Thoracic aorta (tissue), 2 donors: ENCODE measurements around the gene FIGNL1. TPM values are rescaled to one million over a fixed set of nuclear protein-coding genes. Genes with fewer than 3 reads are reported as not detected.

ENCODE experiments used
- ATAC-seq: fragments of 150-250 bp; one replicate; pipeline ENCODE4 v1.8.0; 2017; ENCODE audit warnings: low read depth; ENCODE audit not compliant: insufficient number of reproducible peaks, low FRiP score
- DNase-seq: peaks from one replicate; pipeline ENCODE4 v3.0.0-alpha.2; 2020; ENCODE audit warnings: low spot score
- H3K27ac ChIP-seq, 2 donors: fragments of 200-600 bp; sonication (generic); 1 replicate in 1 of 2; 2 replicates in 1 of 2; pipeline ENCODE4 v1.5.1; 2016; ENCODE audit warnings: mild to moderate bottlenecking in 2 of 2, moderate library complexity in 2 of 2
- H3K27me3 ChIP-seq: fragments of 200-600 bp; sonication (generic); replicated peaks from 2 replicates; pipeline ENCODE4 v1.6.0; 2016; ENCODE audit warnings: mild to moderate bottlenecking; ENCODE audit not compliant: insufficient read depth
- H3K36me3 ChIP-seq: fragments of 200-600 bp; sonication (generic); one replicate; pipeline ENCODE4 v1.5.1; 2016
- H3K4me1 ChIP-seq, 2 donors: fragments of 200-600 bp; sonication (generic); 1 replicate in 1 of 2; 2 replicates in 1 of 2; pipeline versions ENCODE4 v1.5.1 to v1.6.0; 2016; ENCODE audit warnings: low read depth in 2 of 2, mild to moderate bottlenecking in 1 of 2; ENCODE audit not compliant: control insufficient read depth in 1 of 2
- H3K4me3 ChIP-seq: fragments of 200-600 bp; sonication (generic); 2 replicates; pipeline ENCODE4 v1.5.1; 2016; ENCODE audit warnings: mild to moderate bottlenecking
- H3K9me3 ChIP-seq: fragments of 200-600 bp; sonication (generic); 2 replicates; pipeline ENCODE4 v1.5.1; 2016
- total RNA-seq, 2 donors: library from RNA; depleted of rRNA; stranded (reverse); fragments of >200 nt; gene quantifications; one replicate each; pipeline versions ENCODE4 v1.1.0 to v1.2.3, GENCODE V29; 2016
- TF ChIP-seq, protein P1 (sequence below): fragments of 200-600 bp; sonication (generic); IDR thresholded peaks from one replicate; pipeline ENCODE4 v1.5.1; 2019; ENCODE audit warnings: antibody characterized with exemption

FIGNL1 gene
- total RNA-seq, 2 donors from 2014 or later, result 2.7 to 4.7 TPM

DNA sequence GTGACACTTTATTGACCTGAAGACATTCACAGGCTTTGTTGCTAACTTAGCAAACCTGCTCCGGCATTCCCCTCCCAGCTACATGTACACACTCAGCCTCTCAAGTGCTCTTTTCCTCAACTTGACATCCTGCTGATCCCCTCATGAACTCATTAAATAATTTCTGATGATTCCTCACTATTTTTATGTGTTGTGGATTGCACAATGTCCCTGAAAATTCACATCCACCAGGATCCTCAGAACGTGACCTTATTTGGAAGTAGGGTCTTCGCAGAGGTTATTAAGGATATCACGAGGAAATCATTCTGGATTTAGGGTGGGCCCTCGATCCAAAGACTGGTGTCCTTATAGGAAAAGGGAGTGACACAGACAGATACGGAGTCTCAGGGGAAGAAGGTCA, 27.3 kb downstream of the FIGNL1 start:
- Histone ChIP-seq H3K27me3 (no peaks in the 10 kb centered on the region), H3K36me3 (no peaks in the 10 kb centered on the region), H3K9me3 (no peaks in the 10 kb centered on the region), H3K27ac (no peak overlapping the region), H3K4me3 (no peak overlapping the region), H3K4me1 (no peaks in the 10 kb centered on the region)
- ATAC-seq (no peak), DNase-seq (no peak)
- TF ChIP-seq, protein P1, sequence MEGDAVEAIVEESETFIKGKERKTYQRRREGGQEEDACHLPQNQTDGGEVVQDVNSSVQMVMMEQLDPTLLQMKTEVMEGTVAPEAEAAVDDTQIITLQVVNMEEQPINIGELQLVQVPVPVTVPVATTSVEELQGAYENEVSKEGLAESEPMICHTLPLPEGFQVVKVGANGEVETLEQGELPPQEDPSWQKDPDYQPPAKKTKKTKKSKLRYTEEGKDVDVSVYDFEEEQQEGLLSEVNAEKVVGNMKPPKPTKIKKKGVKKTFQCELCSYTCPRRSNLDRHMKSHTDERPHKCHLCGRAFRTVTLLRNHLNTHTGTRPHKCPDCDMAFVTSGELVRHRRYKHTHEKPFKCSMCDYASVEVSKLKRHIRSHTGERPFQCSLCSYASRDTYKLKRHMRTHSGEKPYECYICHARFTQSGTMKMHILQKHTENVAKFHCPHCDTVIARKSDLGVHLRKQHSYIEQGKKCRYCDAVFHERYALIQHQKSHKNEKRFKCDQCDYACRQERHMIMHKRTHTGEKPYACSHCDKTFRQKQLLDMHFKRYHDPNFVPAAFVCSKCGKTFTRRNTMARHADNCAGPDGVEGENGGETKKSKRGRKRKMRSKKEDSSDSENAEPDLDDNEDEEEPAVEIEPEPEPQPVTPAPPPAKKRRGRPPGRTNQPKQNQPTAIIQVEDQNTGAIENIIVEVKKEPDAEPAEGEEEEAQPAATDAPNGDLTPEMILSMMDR, result no peak

DNA sequence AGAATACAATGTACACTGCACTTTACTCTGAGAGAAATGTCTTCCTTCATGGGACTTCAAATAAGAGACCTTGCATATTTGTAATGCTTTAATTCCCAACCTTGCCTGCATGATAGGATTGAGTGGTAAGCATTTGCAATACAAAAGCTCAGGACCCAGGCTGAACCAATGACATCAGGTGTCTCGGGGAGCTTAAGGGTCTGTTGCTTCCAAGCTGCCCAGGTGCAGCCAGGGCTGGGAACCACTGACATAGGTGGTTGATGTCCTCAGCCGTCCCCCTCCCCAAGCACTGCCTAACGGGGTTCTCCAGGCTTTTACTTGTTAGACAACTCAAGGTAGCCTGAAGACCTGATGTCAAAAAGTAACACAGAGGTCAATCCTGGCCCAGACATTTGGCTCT, 29.1 kb downstream of the FIGNL1 start:
- TF ChIP-seq, protein P1, result no peak
- no peak for ATAC-seq

DNA sequence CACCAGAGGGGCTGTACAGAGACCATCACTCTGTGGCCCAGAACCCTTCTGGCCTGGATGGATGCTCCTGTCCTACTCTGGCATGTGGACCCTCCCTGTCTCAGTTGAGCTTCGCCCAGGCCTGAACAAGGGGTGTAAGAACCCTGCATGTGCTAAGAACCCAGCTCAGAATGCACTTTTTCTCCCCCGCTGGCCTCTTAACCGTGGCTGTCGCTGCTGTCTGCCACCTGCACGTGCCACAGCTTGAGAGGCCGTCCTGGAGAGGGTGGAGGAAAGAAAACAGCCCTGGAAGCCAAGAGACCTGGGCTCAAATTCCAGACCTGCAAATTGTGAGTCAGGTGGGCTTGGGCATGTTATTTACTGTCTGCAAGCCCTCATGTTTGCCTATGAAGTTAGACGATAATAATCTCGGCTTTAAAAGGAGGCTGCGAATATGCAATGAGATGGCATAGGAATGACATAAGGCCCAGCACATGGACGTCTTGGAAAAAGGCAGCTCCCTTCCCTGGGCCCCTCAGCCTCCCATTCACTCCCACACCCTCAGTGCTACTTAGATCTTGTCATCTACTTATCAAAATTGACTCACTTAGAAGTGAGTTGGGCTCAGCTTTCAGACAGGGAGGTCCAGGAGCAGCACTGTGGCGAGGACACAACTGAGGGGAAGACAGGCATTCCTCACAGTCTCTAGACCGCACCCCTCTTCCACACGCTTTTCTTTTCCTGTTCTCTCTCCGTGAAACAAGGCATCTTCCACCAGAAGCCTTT, 31.4 kb downstream of the FIGNL1 start:
- H3K27ac ChIP-seq, result no peak overlapping the region
- H3K9me3 ChIP-seq, result no peaks in the 10 kb centered on the region
- DNase-seq (no peak), ATAC-seq (no peak)
- H3K36me3 ChIP-seq, result no peaks in the 10 kb centered on the region
- no peaks in the 10 kb centered on the region for H3K4me1 ChIP-seq
- H3K27me3 ChIP-seq, result no peaks in the 10 kb centered on the region
- TF ChIP-seq, protein P1, result no peak
- no peak overlapping the region for H3K4me3 ChIP-seq

More for the DNA sequence above, 29.1 kb downstream of the FIGNL1 start:
- H3K27me3 ChIP-seq, result no peaks in the 10 kb centered on the region
- H3K36me3 ChIP-seq, result no peaks in the 10 kb centered on the region
- DNase-seq, result no peak
- H3K4me1 ChIP-seq, result no peaks in the 10 kb centered on the region
- no peaks in the 10 kb centered on the region for H3K9me3 ChIP-seq
- H3K4me3 ChIP-seq, result no peak overlapping the region
- H3K27ac ChIP-seq, result no peak overlapping the region

DNA sequence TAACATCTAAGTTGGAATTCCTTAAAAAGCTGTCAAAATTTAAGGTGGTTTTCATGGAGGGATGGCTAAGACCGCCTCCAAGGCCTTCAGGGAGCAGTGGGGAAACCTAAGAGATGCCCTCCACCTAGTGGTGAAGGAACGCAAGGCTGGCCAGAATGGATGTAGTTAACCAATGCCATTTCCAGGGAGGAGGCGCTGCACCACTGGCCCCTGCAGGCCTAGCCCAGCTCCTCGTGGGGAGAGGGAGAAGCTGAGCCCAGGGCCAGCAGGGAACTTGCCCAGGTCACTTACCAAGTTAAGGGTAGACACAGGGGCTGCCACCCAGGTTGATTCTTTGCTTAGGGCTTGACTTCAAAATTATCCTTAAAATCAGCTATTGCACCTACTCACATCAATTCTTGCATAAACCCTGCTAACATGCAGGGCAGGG, 32.0 kb downstream of the FIGNL1 start:
- Histone ChIP-seq H3K4me1 (no peaks in the 10 kb centered on the region), H3K27ac (no peak overlapping the region), H3K9me3 (no peaks in the 10 kb centered on the region), H3K4me3 (no peak overlapping the region), H3K36me3 (no peaks in the 10 kb centered on the region), H3K27me3 (no peaks in the 10 kb centered on the region)
- no peak for DNase-seq
- TF ChIP-seq, protein P1, result peak; percentile 45
- no peak for ATAC-seq

DNA sequence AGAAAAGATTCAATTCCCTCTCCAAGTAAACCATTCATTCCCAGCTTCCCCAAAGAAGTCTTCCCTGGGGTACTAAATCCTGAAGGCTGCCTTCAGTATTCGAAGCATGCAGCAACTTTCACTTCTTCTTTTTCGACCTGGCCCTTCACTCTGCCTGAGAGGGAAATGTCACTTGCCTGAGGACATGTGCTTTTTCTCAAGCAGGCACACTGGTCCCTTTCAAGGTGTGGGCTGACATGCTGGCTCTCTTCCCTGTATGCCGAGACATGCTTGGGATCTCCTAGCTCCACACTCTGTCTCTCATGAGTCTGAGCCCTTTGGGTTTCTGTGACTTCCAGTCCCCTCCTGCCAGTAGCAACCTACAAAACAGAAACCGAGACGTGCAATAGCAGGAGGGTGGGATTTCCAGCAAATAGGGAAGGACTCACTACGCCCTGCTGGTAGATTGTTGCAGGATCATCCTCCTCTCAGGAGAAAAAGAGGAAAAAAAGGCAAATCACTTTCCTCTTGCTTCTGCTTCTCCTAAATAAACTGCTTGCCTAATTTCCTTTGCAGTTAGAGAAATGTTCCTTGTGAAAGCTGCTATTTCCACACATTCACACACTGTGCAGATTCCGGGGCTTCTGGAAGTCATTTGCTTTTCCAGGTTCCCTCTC, 33.5 kb downstream of the FIGNL1 start:
- DNase-seq, result no peak
- Histone ChIP-seq H3K9me3 (no peaks in the 10 kb centered on the region), H3K27ac (no peak overlapping the region), H3K4me1 (no peaks in the 10 kb centered on the region), H3K4me3 (no peak overlapping the region), H3K36me3 (no peaks in the 10 kb centered on the region), H3K27me3 (no peaks in the 10 kb centered on the region)
- ATAC-seq, result no peak
- TF ChIP-seq, protein P1, result no peak
